Right lung (tissue), 10 donors: ENCODE results near the gene WDR4. TPM values are rescaled to one million over a fixed set of nuclear protein-coding genes. Genes with fewer than 3 reads are reported as not detected.
"Not testable (repeated sequence)": the region's sequence is repeated elsewhere in the genome, so short reads cannot be mapped to it uniquely, and the experiment has no call there.

Experiments used
- DNase-seq, 2 donors: peaks; one replicate each; pipeline ENCODE4 v3.0.0-alpha.2; 2013
- long read RNA-seq, 8 donors: transcript quantifications; one replicate each; lab custom pipeline, GENCODE V29; 2026
- polyA plus RNA-seq, 5 donors: library from polyadenylated mRNA; unstranded; fragments of 120-200 nt; gene quantifications; one replicate each; pipeline versions ENCODE4 v1.2.1 to v1.2.3, GENCODE V29; 2013; ENCODE audit warnings: inconsistent platforms in 1 of 5, low replicate concordance in 1 of 5; ENCODE audit not compliant: insufficient read length in 5 of 5, insufficient read depth in 1 of 5

WDR4 gene
- 10 to 100 TPM in 3 of 5 donors, 1 to 10 TPM in 2; 8.0 to 13.6 (median 11.5) TPM for polyA plus RNA-seq
- long read RNA-seq, donor 1, partial matches to known transcripts, result 0 of 1 reads
- long read RNA-seq, donor 1, other reads (novel, unspliced or antisense), result 0 of 1 reads
- long read RNA-seq, donor 2, partial matches to known transcripts, result 0 of 2 reads
- long read RNA-seq, donor 2, other reads (novel, unspliced or antisense), result 0 of 2 reads
- long read RNA-seq, donor 3, partial matches to known transcripts, result 0 of 1 reads
- long read RNA-seq, donor 3, other reads (novel, unspliced or antisense), result 0 of 1 reads
- long read RNA-seq, donor 4, partial matches to known transcripts, result 9 of 13 reads
- long read RNA-seq, donor 4, other reads (novel, unspliced or antisense), result 0 of 13 reads
- long read RNA-seq, donor 5, partial matches to known transcripts, result 0 of 2 reads
- long read RNA-seq, donor 5, other reads (novel, unspliced or antisense), result 0 of 2 reads
- long read RNA-seq, donor 6, partial matches to known transcripts, result 6 of 7 reads
- long read RNA-seq, donor 6, other reads (novel, unspliced or antisense), result 0 of 7 reads
- long read RNA-seq, donor 7, partial matches to known transcripts, result 5 of 9 reads
- long read RNA-seq, donor 7, other reads (novel, unspliced or antisense), result 0 of 9 reads
- long read RNA-seq, donor 8, result 0 reads

GRCh38 chr21:42878993-42879787 is at the start of gene WDR4:
TSS of gene WDR4 (minus strand) at chr21:42879539. CDS start at chr21:42879495, 44 bp downstream.
- peak; percentile 98 for DNase-seq

GRCh38 chr21:42927474-42928200 is 48.3 kb upstream of the WDR4 start:
- not testable (repeated sequence) for DNase-seq

GRCh38 chr21:42925114-42925926 is 46.0 kb upstream of the WDR4 start, which contains the start of gene ERVH48-1:
TSS of gene ERVH48-1 (minus strand) at chr21:42925630. CDS start at chr21:42919006, 6,624 bp downstream.
- peak in 1 of 2 donors; percentile 16 for DNase-seq

- no peak for DNase-seq
Observed at GRCh38 chr21:42924433-42924751, 45.1 kb upstream of the WDR4 start.

- DNase-seq, result peak; percentile 78 to 85
Observed at GRCh38 chr21:42923553-42924432, 44.5 kb upstream of the WDR4 start.

GRCh38 chr21:42922918-42923317 is 43.6 kb upstream of the WDR4 start:
- no peak for DNase-seq

- no peak for DNase-seq
Observed at GRCh38 chr21:42921927-42922326, 42.6 kb upstream of the WDR4 start.

- no peak for DNase-seq
Observed at GRCh38 chr21:42918291-42918690, 39.0 kb upstream of the WDR4 start.

GRCh38 chr21:42913476-42913875 is 34.1 kb upstream of the WDR4 start:
- no peak for DNase-seq

- not testable (repeated sequence) for DNase-seq
Observed at GRCh38 chr21:42911920-42912319, 32.6 kb upstream of the WDR4 start.

- not testable (repeated sequence) for DNase-seq
Observed at GRCh38 chr21:42908484-42908883, 29.1 kb upstream of the WDR4 start.

- no peak for DNase-seq
Observed at GRCh38 chr21:42906233-42906632, 26.9 kb upstream of the WDR4 start.

- DNase-seq, result no peak
Observed at GRCh38 chr21:42905195-42905594, 25.9 kb upstream of the WDR4 start.

GRCh38 chr21:42903817-42904216 is 24.5 kb upstream of the WDR4 start:
- DNase-seq, result no peak

GRCh38 chr21:42900446-42900845 is 21.1 kb upstream of the WDR4 start:
- no peak for DNase-seq

GRCh38 chr21:42892931-42893755 is 13.8 kb upstream of the WDR4 start, which contains the start of gene NDUFV3:
TSS of gene NDUFV3 (plus strand) at chr21:42893309. CDS start at chr21:42893334, 25 bp downstream.
- peak; percentile 99 for DNase-seq

- no peak for DNase-seq
Observed at GRCh38 chr21:42892582-42892930, 13.2 kb upstream of the WDR4 start.

- DNase-seq, result no peak
Observed at GRCh38 chr21:42887326-42887725, 8.0 kb upstream of the WDR4 start.

- DNase-seq, result no peak
Observed at GRCh38 chr21:42883921-42884320, 4.6 kb upstream of the WDR4 start.
